Osteoblast (primary cell): ENCODE measurements around the gene FAM83E. TPM values are rescaled to one million over a fixed set of nuclear protein-coding genes. Genes with fewer than 3 reads are reported as not detected.

Experiments
- DNase-seq: peaks from one replicate; pipeline ENCODE4 v3.0.0; 2011; ENCODE audit warnings: low spot score, mixed read lengths; ENCODE audit not compliant: insufficient read length; ENCODE audit errors: missing footprints
- H2AFZ ChIP-seq: 2 replicates; pipeline ENCODE4 v1.6.0; 2011; ENCODE audit warnings: mild to moderate bottlenecking, low read length
- H3K27ac ChIP-seq: 2 replicates; pipeline ENCODE4 v1.5.1; 2011; ENCODE audit warnings: mild to moderate bottlenecking, low read depth, low read length, moderate library complexity
- H3K27me3 ChIP-seq: 2 replicates; pipeline ENCODE4 v1.6.0; 2012; ENCODE audit warnings: mild to moderate bottlenecking, control low read depth, inconsistent platforms, low read length, moderate library complexity; ENCODE audit not compliant: insufficient read depth
- H3K36me3 ChIP-seq: 2 replicates; pipeline ENCODE4 v1.5.1; 2011; ENCODE audit warnings: mild to moderate bottlenecking, low read length, control low read depth, moderate library complexity; ENCODE audit not compliant: insufficient read depth
- H3K4me1 ChIP-seq: 2 replicates; pipeline ENCODE4 v1.5.1; 2011; ENCODE audit warnings: mild to moderate bottlenecking, low read length, control low read depth, moderate library complexity; ENCODE audit not compliant: insufficient read depth
- H3K4me2 ChIP-seq: 2 replicates; pipeline ENCODE4 v1.6.0; 2011; ENCODE audit warnings: mild to moderate bottlenecking, low read length; ENCODE audit not compliant: insufficient read depth
- H3K4me3 ChIP-seq: fragments of 200-600 bp; sonication (generic); 3 replicates; pipeline ENCODE4 v1.5.1; 2012; ENCODE audit warnings: mild to moderate bottlenecking, low read length, inconsistent platforms; ENCODE audit not compliant: insufficient read depth
- H3K79me2 ChIP-seq: 2 replicates; pipeline ENCODE4 v1.6.0; 2012; ENCODE audit warnings: mild to moderate bottlenecking, low read length, control low read depth, inconsistent platforms; ENCODE audit not compliant: insufficient read depth
- H3K9me3 ChIP-seq: 2 replicates; pipeline ENCODE4 v1.5.1; 2011; ENCODE audit warnings: low read depth, low read length, control low read depth
- H4K20me1 ChIP-seq: 2 replicates; pipeline ENCODE4 v1.6.0; 2012; ENCODE audit warnings: mild to moderate bottlenecking, low read length, control low read depth; ENCODE audit not compliant: insufficient read depth
- CTCF ChIP-seq: IDR thresholded peaks from 2 replicates; pipeline ENCODE4 v1.5.1; 2011; ENCODE audit warnings: mild to moderate bottlenecking, low read depth, low read length, moderate library complexity; ENCODE audit errors: extremely low read depth
- total RNA-seq: library from RNA; depleted of rRNA; stranded (reverse); fragments of >200 nt; gene quantifications from 2 replicates; pipeline ENCODE4 v1.2.3, GENCODE V29; 2012

FAM83E gene
- total RNA-seq, 1 donor: not detected

- Histone ChIP-seq H3K36me3 (no peaks in the 10 kb centered on the region), H4K20me1 (no peaks in the 10 kb centered on the region), H3K27ac (peak overlapping the region; percentile 47), H3K9me3 (no peaks in the 10 kb centered on the region), H3K79me2 (no peaks in the 10 kb centered on the region), H3K27me3 (peaks cover 5% of the 10 kb centered on the region), H2AFZ (peak overlapping the region; percentile 85), H3K4me2 (peak overlapping the region; percentile 73), H3K4me1 (peaks cover 51% of the 10 kb centered on the region), H3K4me3 (peak overlapping the region; percentile 70)
- TF ChIP-seq CTCF: no peak
- peak; percentile 100 for DNase-seq
Observed at GRCh38 chr19:48637449-48637947, 22.6 kb upstream of the FAM83E start.

GRCh38 chr19:48636859-48637448, 22.1 kb upstream of the FAM83E start, which contains the start of gene DBP:
Gene DBP, minus strand, starts transcription at chr19:48637379. Its CDS starts 385 bp downstream, at chr19:48636994.
- Histone ChIP-seq H3K4me1 (peaks cover 55% of the 10 kb centered on the region), H3K9me3 (no peaks in the 10 kb centered on the region), H2AFZ (peak within 1 kb of the TSS; percentile 85), H3K4me3 (peak within 1 kb of the TSS; percentile 70), H3K79me2 (no peaks in the 10 kb centered on the region), H3K27me3 (peaks cover 5% of the 10 kb centered on the region), H3K36me3 (no peaks in the 10 kb centered on the region), H3K27ac (peak within 1 kb of the TSS; percentile 47), H3K4me2 (peak within 1 kb of the TSS; percentile 73), H4K20me1 (no peaks in the 10 kb centered on the region)
- TF ChIP-seq CTCF: no peak
- DNase-seq: peak; percentile 92

- no peaks in the 10 kb centered on the region for H3K79me2 ChIP-seq
- H3K27ac ChIP-seq: no peak overlapping the region
- peaks cover 5% of the 10 kb centered on the region for H3K27me3 ChIP-seq
- no peaks in the 10 kb centered on the region for H3K9me3 ChIP-seq
- H3K4me1 ChIP-seq: peaks cover 55% of the 10 kb centered on the region
- H3K4me2 ChIP-seq: peak overlapping the region; percentile 73
- no peak overlapping the region for H2AFZ ChIP-seq
- H3K36me3 ChIP-seq: no peaks in the 10 kb centered on the region
- peak; percentile 86 for DNase-seq
- peak overlapping the region; percentile 70 for H3K4me3 ChIP-seq
- no peaks in the 10 kb centered on the region for H4K20me1 ChIP-seq
- no peak for TF ChIP-seq CTCF
Observed at GRCh38 chr19:48635966-48636858, 21.3 kb upstream of the FAM83E start.
